SIG-M5 treated with dmso at 0.1 percent for 504 hours (cell line): ENCODE measurements around the gene NEURL3.
"Not testable (repeated sequence)": the region's sequence is repeated elsewhere in the genome, so short reads cannot be mapped to it uniquely, and the experiment has no call there.

Source experiments
- DNase-seq: peaks from one replicate; lab custom pipeline; 2025; ENCODE audit not compliant: unreplicated experiment; lab: John Stamatoyannopoulos, UW

The NEURL3 gene

GRCh38 chr2:96508521-96509113 is 3.5 kb upstream of the NEURL3 start:
- no peak for DNase-seq

DNA sequence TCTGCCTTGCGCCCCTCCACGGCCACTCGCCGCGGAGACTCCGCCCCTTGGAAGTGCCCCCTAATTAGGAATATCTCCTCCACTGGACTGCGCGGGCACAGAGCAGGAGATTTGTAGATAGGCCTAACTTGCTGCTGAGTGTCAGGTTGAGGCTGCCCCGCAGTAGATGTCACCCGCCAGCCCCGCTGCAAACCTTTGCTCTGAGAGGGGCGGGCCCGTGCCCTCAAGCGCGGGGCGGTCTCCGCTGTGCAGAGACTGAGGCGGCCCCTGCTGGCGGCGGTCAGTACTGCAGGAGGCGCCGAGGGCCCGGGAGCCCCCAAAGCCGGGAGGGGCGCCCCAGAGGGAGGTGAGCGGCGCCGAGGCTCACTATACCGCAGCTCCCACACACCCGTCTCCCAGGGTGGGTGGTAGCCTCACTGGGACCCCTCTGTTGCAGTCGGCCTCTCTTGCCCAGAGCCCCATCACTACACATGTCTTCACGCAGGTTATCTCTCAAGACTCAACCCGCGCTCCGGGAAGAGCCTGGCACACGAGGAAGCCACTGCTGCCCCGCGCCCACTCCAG is 2.9 kb upstream of the NEURL3 start:
- DNase-seq: peak; percentile 54

GRCh38 chr2:96506907-96507240 is 1.7 kb upstream of the NEURL3 start:
- DNase-seq: no peak

- no peak for DNase-seq
These were observed 1.1 kb upstream of the NEURL3 start for GRCh38 chr2:96506016-96506906.

GRCh38 chr2:96503637-96504243 is 1.4 kb downstream of the NEURL3 start:
- DNase-seq: no peak

- DNase-seq: no peak
These were observed 2.1 kb downstream of the NEURL3 start for GRCh38 chr2:96502891-96503636.

- no peak for DNase-seq
These were observed 3.0 kb downstream of the NEURL3 start for GRCh38 chr2:96501886-96502810.

- DNase-seq: no peak
These were observed 3.7 kb downstream of the NEURL3 start for GRCh38 chr2:96501471-96501874.

DNA sequence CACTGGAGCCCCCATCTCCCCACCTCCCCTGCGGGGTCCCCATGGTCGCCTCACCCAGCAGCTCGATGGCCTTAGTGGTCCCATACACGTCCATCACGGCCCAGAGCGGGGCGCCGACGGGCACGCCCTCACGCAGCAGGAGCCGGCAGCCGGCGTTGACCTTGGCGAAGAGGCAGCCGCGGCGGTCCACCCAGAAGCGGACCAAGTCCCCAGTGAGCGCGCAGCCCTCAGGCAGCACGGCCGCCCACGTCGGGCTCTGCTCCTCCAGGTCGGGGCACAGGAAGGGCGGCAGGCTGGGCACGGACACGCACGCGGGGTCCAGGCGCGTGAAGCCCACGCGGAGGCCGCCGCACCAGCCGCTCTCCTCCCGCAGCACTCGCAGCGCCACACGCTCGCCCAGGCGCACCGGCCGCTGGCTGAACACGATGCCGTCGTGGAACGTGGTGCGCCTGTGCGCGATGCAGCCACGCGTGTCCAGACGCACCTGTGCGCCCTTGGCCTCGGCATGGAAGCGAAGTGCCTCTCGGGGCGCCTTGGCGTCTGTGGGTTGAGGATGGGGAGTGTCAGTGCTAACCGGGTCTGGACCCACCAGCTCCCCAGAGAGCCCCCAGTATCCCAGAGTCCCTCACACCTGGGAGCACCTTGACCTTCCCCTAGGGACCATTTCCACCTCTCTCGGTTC is 4.6 kb downstream of the NEURL3 start:
- no peak for DNase-seq

DNA sequence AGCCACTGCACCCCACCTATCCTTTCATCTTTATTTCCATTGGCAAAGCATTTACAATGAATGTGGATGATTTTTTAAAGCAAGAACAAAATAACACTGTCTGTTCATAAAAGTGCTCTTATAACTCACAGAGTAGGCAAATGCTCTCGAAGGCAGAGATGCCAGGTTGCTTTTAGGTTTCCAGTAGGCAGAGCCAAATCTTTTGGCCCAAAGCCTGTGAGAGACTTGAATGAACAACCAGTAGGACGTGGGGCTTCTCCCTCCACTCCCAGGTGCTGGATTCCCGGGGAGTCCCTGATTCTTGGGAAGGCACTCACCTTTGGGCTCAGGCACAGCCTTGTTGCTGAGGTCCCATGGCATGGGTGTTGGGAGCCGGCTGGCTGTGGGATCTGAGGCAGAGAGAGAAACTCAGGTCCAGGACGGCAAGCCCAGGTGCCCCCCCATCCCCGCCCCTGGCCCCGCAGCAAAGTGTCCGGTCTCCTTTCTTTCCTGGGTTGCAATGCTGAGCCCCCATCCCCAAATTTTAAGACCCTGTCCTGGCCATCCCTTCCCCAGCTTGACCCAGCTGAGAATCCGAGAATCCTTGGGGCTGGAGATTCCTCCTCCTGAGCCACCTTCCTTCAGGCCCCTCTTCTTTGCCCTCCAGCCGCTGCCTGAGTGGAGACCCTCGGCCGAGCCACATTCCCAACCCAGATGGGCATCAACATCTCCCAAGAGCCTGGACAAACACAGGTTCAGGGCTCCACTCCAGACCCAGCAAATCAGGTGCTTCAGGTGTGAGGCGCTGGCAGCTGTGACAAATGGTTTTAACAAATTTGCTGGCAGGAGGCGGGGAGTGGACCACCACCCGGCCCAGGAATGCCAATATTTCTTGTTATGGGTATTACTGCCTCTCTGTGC is 5.8 kb downstream of the NEURL3 start:
- DNase-seq: no peak

DNA sequence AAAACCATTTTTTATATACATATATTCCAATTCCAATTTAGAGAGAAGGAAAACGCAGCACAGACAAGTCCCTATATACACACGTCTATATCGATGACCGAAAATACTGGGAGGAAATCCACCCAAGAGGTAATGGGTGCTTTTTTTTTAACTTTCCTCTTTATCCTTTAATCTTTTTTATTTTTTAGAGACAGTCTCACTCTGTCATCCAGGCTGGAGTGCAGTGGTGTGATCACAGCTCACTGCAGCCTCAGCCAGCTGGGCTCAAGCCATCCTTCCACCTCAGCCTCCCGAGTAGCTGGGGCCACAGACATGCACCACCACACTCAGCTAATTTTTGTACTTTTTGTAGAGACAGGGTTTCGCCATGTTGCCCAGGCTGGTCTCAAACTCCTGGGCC is 6.5 kb downstream of the NEURL3 start:
- not testable (repeated sequence) for DNase-seq

GRCh38 chr2:96498021-96498431 is 7.1 kb downstream of the NEURL3 start:
- DNase-seq: no peak

DNA sequence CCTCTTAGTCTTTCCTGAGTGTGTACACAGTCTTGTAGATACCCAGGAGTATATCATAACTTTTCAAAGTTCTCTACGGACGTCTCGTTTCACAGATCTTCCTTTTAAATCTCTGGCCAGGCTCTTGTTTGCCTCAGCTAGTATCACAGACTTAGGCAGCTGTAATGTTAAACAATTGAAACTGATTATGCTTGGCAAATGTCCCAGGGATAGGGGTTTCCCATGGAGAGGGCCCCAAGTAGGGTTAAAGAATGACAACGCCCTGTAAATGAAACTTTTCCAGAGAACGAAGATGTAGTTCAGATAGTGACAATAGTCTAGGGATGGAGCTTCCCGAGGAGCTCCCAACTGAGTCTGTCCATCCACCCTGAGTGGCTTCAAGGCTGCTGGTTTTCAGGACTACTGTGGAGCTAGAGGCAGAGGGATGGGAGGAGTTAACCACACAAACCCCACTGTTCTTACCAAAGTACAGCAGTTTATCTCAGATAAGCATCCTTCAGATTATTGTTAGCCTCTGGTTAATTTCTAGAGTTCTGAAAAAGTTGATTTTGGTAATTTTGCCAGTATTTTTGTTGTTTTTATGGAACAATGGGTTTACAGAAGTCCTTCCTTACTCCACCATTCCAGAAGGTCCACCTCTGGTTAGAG is 9.1 kb downstream of the NEURL3 start:
- no peak for DNase-seq

DNA sequence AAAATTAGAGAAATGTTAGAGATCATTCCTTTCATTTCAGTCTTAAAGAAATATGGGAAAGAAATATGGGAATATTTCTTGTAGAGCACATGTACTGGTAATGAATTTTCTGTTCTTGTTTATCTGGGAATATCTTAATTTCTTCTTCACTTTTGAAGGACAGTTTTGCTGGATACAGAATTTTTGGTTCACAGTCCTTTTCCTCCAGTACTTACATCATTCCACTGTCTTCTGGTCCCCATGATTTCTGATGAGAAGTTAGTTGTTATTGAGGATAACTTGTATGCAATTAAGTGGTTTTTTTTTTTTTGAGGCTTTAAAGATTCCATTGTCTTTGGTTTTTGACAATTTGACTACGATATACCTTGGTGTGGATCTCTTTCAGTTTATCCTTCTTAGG is 11.0 kb downstream of the NEURL3 start:
- no peak for DNase-seq

GRCh38 chr2:96493072-96493471 is 12.1 kb downstream of the NEURL3 start:
- DNase-seq: no peak

GRCh38 chr2:96491860-96492497 is 13.2 kb downstream of the NEURL3 start:
- no peak for DNase-seq

DNA sequence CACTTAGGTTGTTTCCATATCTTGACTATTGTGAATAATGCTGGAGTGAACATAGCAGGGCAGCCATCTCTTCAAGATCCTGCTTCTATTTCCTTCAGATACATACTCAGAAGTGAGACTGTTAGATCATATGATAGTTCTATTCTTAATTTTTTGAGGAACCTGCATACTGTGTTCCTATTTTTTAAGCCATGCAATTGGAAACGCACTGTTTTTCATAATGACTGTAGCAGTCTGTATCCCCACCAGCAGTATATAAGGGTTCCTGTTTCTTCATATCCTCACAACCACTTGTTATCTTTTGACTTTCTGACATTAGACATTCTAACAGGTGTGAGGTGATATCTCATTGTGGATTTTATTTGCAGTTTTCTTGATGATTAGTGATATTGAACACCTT is 15.5 kb downstream of the NEURL3 start:
- DNase-seq: peak; percentile 30

GRCh38 chr2:96489261-96489660 is 15.9 kb downstream of the NEURL3 start:
- no peak for DNase-seq
